ENCODE measurements around the gene PELO.

PELO gene

DNA sequence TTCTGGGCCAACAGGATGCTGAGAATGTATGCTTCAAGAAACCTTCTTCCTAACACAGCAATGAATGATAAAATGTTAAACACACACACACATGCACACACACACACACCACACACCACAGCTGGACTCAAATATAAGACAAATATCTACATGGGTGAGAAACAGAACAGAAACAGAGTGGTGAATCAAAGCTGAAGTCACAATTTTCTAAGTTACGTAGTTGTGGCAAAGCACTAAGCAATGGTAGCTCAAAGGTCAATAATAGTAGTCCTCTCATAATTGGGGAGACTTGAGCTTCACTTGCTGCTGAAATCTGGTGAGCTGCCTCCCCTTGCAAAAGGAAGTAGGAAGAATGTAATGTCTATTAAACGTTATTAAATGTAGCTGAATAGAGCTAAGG is 33.7 kb upstream of the PELO start:
- no peaks in the 10 kb centered on the region for H3K9me3 ChIP-seq (ENCODE audit: low read length)
- H3K4me1 ChIP-seq (ENCODE audit: insufficient read depth, low read length) = no peaks in the 10 kb centered on the region
- H3K27me3 ChIP-seq (ENCODE audit: control insufficient read depth in 1 of 2, insufficient read depth in 2 of 2, low read length in 2 of 2) = no peaks in the 10 kb centered on the region
- no peaks in the 10 kb centered on the region for H3K36me3 ChIP-seq (ENCODE audit: insufficient read depth, low read length)
- no peak overlapping the region for H3K27ac ChIP-seq (ENCODE audit: low read depth, low read length)
- H3K4me3 ChIP-seq (ENCODE audit: low read depth in 1 of 2, low read length in 2 of 2) = no peak overlapping the region
- no peak overlapping the region for H3K9ac ChIP-seq (ENCODE audit: low read length)

DNA sequence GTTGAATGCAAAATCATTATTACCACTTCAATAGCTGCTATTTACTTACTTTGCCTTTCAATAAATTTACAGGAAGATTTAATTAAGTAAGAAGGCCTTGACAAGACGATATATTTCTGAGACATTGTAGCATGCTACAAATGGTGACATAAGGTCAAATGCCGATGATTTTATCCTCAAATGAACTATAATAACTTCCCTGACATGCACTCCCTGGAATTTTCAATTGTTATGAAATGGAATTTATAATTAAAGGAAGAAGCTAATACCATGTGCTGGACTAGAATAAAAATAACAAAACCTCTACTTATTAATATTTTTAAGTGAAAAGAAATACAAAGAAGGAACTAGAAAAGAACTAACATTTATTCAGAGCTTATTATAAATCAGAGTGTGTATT is 30.2 kb upstream of the PELO start:
- Histone ChIP-seq H3K4me3 (ENCODE audit: low read depth in 1 of 2, low read length in 2 of 2) (no peak overlapping the region), H3K27ac (ENCODE audit: low read depth, low read length) (no peak overlapping the region)

DNA sequence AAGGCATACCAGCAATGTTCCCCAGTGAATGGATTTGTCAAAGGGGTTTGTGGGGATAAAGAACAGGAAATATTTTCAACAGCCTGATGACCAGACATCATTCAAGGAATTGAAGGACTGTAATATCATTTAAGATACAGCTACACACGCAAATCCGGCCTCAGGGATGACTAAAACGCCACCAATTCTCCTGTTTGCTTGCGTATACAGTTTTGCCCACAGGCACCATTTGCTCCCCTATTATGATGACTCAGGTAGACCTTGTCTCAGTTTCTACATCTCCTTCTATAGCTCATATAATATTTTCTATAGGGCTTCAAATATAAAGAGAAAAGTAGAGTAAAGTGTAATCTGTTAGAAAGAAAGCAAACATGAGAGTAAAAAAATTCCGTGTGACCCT is 29.7 kb upstream of the PELO start:
- H3K4me1 ChIP-seq (ENCODE audit: insufficient read depth, low read length) = no peaks in the 10 kb centered on the region
- no peak overlapping the region for H3K27ac ChIP-seq (ENCODE audit: low read depth, low read length)
- no peak overlapping the region for H3K9ac ChIP-seq (ENCODE audit: low read length)
- H3K4me3 ChIP-seq (ENCODE audit: low read depth in 1 of 2, low read length in 2 of 2) = no peak overlapping the region
- H3K36me3 ChIP-seq (ENCODE audit: insufficient read depth, low read length) = no peaks in the 10 kb centered on the region
- no peaks in the 10 kb centered on the region for H3K27me3 ChIP-seq (ENCODE audit: control insufficient read depth in 1 of 2, insufficient read depth in 2 of 2, low read length in 2 of 2)
- no peaks in the 10 kb centered on the region for H3K9me3 ChIP-seq (ENCODE audit: low read length)

More for the DNA sequence above, 30.2 kb upstream of the PELO start:
- Histone ChIP-seq H3K9me3 (ENCODE audit: low read length) (no peaks in the 10 kb centered on the region), H3K9ac (ENCODE audit: low read length) (no peak overlapping the region), H3K36me3 (ENCODE audit: insufficient read depth, low read length) (no peaks in the 10 kb centered on the region), H3K27me3 (ENCODE audit: control insufficient read depth in 1 of 2, insufficient read depth in 2 of 2, low read length in 2 of 2) (no peaks in the 10 kb centered on the region), H3K4me1 (ENCODE audit: insufficient read depth, low read length) (no peaks in the 10 kb centered on the region)

DNA sequence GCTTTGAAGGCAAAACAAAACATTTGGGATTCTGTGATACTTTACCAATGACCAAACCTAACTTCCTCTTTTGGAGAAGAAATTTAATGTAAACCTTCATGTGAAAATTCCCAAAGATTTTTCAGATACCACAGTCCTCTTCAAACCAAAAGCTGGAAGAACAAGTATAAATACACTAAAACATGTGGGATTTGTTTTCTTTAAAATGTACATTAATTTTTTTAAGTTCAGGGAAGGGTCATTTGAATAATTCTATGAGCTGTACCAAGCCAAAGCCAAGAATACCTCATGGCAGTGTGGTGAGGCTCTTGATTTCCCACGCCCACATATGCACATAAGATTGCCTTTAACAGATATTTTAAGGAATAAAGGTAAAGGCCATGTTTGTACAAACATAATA is 28.4 kb upstream of the PELO start:
- Histone ChIP-seq H3K27me3 (ENCODE audit: control insufficient read depth in 1 of 2, insufficient read depth in 2 of 2, low read length in 2 of 2) (no peaks in the 10 kb centered on the region), H3K9me3 (ENCODE audit: low read length) (no peaks in the 10 kb centered on the region), H3K4me1 (ENCODE audit: insufficient read depth, low read length) (no peaks in the 10 kb centered on the region), H3K9ac (ENCODE audit: low read length) (no peak overlapping the region), H3K36me3 (ENCODE audit: insufficient read depth, low read length) (no peaks in the 10 kb centered on the region), H3K4me3 (ENCODE audit: low read depth in 1 of 2, low read length in 2 of 2) (no peak overlapping the region), H3K27ac (ENCODE audit: low read depth, low read length) (no peak overlapping the region)

DNA sequence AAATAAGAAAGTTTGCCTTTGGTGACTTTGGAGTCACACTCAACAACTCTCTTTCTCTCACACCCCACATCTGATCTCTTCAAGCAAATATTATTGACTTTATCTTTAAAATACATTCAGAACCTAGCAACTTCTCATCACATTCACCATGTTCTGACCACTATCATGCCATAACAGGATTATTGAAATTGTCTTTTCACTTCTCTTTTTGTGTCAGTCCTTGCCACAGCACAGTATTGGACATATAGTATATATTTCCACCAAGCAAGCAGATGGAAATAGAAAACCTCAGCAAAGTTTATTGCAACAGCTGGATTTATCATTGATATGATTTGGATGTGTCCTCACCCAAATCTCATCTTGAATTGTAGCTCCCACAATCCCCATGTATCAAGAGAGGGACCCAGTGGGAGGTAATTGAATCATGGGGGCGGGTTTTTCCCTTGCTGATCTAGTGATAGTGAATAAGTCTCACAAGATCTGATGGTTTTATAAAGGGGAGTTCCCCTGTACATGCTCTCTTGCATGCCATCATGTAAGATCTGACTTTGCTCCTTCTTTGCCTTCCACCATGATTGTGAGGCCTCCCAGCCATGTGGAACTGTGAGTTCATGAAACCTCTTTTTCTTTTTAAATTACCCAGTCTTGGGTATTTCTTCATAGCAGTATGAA is 26.9 kb upstream of the PELO start:
- Histone ChIP-seq H3K4me1 (ENCODE audit: insufficient read depth, low read length) (no peaks in the 10 kb centered on the region), H3K27me3 (ENCODE audit: control insufficient read depth in 1 of 2, insufficient read depth in 2 of 2, low read length in 2 of 2) (no peaks in the 10 kb centered on the region), H3K27ac (ENCODE audit: low read depth, low read length) (no peak overlapping the region)

DNA sequence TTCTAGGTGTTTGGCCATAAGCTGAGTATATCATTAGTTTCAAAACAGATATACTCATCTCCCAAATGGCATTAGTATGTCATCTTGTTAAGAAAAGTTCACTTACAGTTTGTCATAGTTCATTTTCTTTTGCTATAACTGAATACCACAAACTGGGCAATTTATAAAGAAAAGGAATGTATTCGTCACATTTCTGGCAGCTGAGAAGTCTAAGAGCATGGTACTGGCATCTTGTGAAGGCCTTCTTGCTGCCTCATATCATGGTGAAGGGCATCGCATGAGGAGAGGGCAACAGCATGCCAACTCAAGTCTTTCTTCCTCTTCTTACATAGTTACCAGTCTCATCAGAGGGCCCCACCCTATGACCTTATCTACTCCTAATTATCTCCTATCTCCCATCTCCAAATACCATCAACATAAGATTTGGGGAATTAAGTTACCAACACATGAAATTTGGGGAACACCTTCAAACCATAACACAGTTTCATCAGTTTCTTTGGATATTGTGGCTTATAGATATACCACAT is 20.4 kb upstream of the PELO start:
- no peaks in the 10 kb centered on the region for H3K36me3 ChIP-seq (ENCODE audit: insufficient read depth, low read length)
- H3K9ac ChIP-seq (ENCODE audit: low read length) = no peak overlapping the region
- no peak overlapping the region for H3K27ac ChIP-seq (ENCODE audit: low read depth, low read length)
- H3K9me3 ChIP-seq (ENCODE audit: low read length) = no peaks in the 10 kb centered on the region
- no peaks in the 10 kb centered on the region for H3K4me1 ChIP-seq (ENCODE audit: insufficient read depth, low read length)
- H3K27me3 ChIP-seq (ENCODE audit: control insufficient read depth in 1 of 2, insufficient read depth in 2 of 2, low read length in 2 of 2) = no peaks in the 10 kb centered on the region
- H3K4me3 ChIP-seq (ENCODE audit: low read depth in 1 of 2, low read length in 2 of 2) = no peak overlapping the region

More for the DNA sequence above, 26.9 kb upstream of the PELO start:
- no peak overlapping the region for H3K4me3 ChIP-seq (ENCODE audit: low read depth in 1 of 2, low read length in 2 of 2)
- H3K9ac ChIP-seq (ENCODE audit: low read length) = no peak overlapping the region
- no peaks in the 10 kb centered on the region for H3K9me3 ChIP-seq (ENCODE audit: low read length)
- no peaks in the 10 kb centered on the region for H3K36me3 ChIP-seq (ENCODE audit: insufficient read depth, low read length)

DNA sequence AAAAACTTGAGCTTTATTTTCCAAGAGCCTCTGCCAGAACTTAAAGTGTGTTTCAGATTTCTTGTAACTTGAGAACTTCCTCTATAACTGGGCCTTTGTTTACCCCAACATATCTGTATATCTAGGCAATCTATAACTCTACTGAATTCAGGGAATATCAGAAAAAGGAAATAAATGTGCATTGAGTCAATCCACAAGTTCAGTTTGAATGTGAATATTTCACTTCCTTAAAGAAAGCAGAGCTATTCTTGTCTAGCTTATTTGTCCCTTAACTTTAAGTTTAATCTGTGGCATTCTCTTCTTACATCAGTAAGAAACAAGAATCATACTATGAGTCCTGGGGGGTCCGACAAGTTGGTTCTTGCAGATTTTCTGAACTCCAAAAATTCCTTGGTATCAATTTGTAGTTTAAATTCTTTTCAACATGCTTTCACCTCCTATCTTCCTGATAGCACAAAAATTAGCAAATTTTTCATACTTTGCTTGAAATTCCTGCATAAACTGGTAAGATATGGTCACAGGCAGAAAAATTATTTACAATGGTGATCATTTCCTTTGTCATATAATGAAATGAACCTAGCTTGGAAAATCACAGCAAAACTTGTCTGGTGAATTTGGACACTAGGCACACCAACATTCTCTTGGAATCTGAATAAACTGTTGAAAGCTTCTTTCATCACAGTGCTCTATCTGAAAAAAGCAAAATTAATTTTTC is 19.8 kb upstream of the PELO start:
- Histone ChIP-seq H3K9me3 (ENCODE audit: low read length) (no peaks in the 10 kb centered on the region), H3K9ac (ENCODE audit: low read length) (no peak overlapping the region), H3K4me3 (ENCODE audit: low read depth in 1 of 2, low read length in 2 of 2) (no peak overlapping the region), H3K27ac (ENCODE audit: low read depth, low read length) (no peak overlapping the region), H3K36me3 (ENCODE audit: insufficient read depth, low read length) (no peaks in the 10 kb centered on the region), H3K4me1 (ENCODE audit: insufficient read depth, low read length) (no peaks in the 10 kb centered on the region), H3K27me3 (ENCODE audit: control insufficient read depth in 1 of 2, insufficient read depth in 2 of 2, low read length in 2 of 2) (no peaks in the 10 kb centered on the region)

DNA sequence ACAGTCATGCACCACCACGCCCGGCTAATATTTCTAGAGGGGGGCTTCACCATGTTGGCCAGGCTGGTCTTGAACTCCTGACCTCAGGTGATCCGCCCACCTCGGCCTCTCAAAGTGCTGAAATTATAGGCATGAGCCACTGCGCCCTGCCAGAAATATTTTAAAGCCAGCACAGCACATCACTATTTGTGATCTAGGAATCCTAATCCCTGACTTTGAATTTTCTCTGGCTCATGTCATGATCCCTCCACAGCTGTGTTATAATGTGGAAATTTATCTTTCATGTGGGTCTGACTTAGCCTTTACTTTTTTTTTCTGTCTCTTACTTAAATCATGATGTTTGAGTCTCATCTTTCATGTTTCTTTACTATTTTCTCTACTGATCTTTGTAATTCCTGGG is 18.7 kb upstream of the PELO start:
- Histone ChIP-seq H3K4me1 (ENCODE audit: insufficient read depth, low read length) (no peaks in the 10 kb centered on the region), H3K9me3 (ENCODE audit: low read length) (no peaks in the 10 kb centered on the region), H3K27me3 (ENCODE audit: control insufficient read depth in 1 of 2, insufficient read depth in 2 of 2, low read length in 2 of 2) (no peaks in the 10 kb centered on the region), H3K4me3 (ENCODE audit: low read depth in 1 of 2, low read length in 2 of 2) (no peak overlapping the region), H3K36me3 (ENCODE audit: insufficient read depth, low read length) (no peaks in the 10 kb centered on the region), H3K27ac (ENCODE audit: low read depth, low read length) (no peak overlapping the region), H3K9ac (ENCODE audit: low read length) (no peak overlapping the region)

DNA sequence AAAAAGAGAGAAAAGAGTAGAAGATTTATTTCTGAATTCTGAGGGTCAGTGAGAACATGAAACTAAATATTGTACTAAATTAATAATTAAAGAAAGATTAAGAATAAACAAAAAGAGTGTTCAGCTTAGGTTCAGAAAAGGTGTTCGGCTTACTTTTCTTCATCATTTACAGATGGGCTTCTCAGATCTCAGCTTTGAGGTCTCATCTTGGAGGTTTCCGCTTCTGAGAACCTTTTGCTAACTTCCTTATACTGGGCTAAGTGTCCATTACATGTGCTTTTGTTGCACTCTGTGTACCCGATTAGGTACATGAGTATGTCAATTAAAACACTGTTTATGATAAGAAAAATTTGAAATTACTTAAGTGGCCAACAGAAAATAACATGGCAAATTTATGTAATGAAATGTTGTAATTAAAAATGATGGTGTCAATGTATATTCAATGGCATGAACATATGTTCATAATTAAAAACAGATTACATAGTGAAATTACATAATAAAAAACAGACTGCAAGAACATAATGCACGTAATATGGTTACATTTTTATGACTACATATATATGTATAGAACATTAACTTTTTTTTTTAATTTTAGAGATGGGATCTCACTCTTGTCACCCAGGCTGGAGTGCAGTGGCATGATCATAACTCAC is 17.3 kb upstream of the PELO start:
- no peak overlapping the region for H3K27ac ChIP-seq (ENCODE audit: low read depth, low read length)
- H3K4me1 ChIP-seq (ENCODE audit: insufficient read depth, low read length) = no peaks in the 10 kb centered on the region
- no peaks in the 10 kb centered on the region for H3K27me3 ChIP-seq (ENCODE audit: control insufficient read depth in 1 of 2, insufficient read depth in 2 of 2, low read length in 2 of 2)
- no peak overlapping the region for H3K9ac ChIP-seq (ENCODE audit: low read length)
- no peaks in the 10 kb centered on the region for H3K36me3 ChIP-seq (ENCODE audit: insufficient read depth, low read length)
- no peak overlapping the region for H3K4me3 ChIP-seq (ENCODE audit: low read depth in 1 of 2, low read length in 2 of 2)
- H3K9me3 ChIP-seq (ENCODE audit: low read length) = no peaks in the 10 kb centered on the region

DNA sequence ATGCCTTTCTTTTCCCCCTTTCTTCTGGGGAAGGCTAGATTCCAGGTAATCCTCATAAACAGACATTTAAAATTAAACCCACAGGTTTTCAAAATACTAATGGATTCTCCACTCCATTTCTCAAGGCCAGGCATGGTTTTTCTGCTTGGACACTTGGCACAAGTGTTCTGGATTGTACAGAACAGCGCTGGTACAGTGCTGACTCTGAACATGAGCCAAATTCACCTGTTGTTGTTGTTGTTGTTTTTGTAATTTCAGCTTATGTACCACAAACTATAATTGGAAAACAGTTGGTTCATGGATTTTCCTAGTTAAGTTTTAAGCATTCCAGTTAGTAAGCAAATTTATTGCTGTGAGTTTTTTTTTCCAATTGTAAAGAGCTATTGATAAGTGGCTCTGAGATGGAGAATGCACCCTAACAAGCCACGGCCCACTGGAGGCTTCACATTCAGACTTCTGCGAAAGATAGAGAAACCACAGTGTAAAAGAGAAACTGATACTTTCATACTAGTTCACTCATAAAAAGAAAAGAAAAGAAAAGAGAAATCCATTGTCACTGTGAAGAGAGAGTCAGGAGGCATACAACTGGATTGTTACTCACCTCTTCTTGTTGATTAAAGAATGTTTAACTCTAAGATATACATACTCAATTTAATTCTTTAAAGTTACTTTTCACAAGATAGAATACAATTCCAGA is 16.2 kb upstream of the PELO start:
- Histone ChIP-seq H3K4me1 (ENCODE audit: insufficient read depth, low read length) (no peaks in the 10 kb centered on the region), H3K36me3 (ENCODE audit: insufficient read depth, low read length) (no peaks in the 10 kb centered on the region), H3K27ac (ENCODE audit: low read depth, low read length) (no peak overlapping the region), H3K9ac (ENCODE audit: low read length) (no peak overlapping the region), H3K27me3 (ENCODE audit: control insufficient read depth in 1 of 2, insufficient read depth in 2 of 2, low read length in 2 of 2) (no peaks in the 10 kb centered on the region), H3K9me3 (ENCODE audit: low read length) (no peaks in the 10 kb centered on the region), H3K4me3 (ENCODE audit: low read depth in 1 of 2, low read length in 2 of 2) (no peak overlapping the region)

DNA sequence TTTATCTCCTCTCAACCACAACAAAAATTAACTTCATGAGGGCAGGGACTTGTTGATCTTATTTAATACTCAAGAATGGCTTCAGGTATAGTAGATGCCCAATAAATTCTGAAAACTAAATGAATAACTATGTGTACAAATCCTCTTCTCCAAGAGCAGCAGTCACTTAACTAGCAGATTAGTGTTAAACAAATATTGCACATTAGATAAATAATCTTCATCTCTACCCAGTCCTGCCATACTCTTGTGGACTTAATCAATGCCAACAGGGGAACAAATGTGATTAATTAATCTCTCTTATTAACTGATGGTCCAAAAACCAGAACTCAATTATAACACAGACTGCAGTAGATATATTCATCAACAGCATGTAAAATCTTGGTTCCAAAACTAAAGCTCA is 15.0 kb upstream of the PELO start:
- Histone ChIP-seq H3K9ac (ENCODE audit: low read length) (no peak overlapping the region), H3K27ac (ENCODE audit: low read depth, low read length) (no peak overlapping the region), H3K36me3 (ENCODE audit: insufficient read depth, low read length) (no peaks in the 10 kb centered on the region), H3K27me3 (ENCODE audit: control insufficient read depth in 1 of 2, insufficient read depth in 2 of 2, low read length in 2 of 2) (no peaks in the 10 kb centered on the region), H3K4me3 (ENCODE audit: low read depth in 1 of 2, low read length in 2 of 2) (no peak overlapping the region), H3K4me1 (ENCODE audit: insufficient read depth, low read length) (no peaks in the 10 kb centered on the region), H3K9me3 (ENCODE audit: low read length) (no peaks in the 10 kb centered on the region)
